Gastrocnemius medialis (tissue), 4 donors: ENCODE data around the gene CELSR1. TPM values are rescaled to one million over a fixed set of nuclear protein-coding genes. Genes with fewer than 3 reads are reported as not detected.
"Not testable (repeated sequence)": the region's sequence is repeated elsewhere in the genome, so short reads cannot be mapped to it uniquely, and the experiment has no call there.

Experiments used
- ATAC-seq, 2 donors: fragments of 150-250 bp; one replicate each; pipeline ENCODE4 v1.9.1; 2016
- DNase-seq, 2 donors: peaks; one replicate each; pipeline ENCODE4 v3.0.0-alpha.2; 2019
- H3K27ac ChIP-seq, 4 donors: fragments of 200-600 bp; sonication (generic); 1 replicate in 1 of 4; 2 replicates in 3 of 4; pipeline ENCODE4 v1.5.1; 2016 to 2018; ENCODE audit warnings: mild to moderate bottlenecking in 2 of 4, moderate library complexity in 1 of 4
- H3K27me3 ChIP-seq, 3 donors: fragments of 200-600 bp; sonication (generic) in 2 of 3; 1 replicate in 1 of 3; 2 replicates in 2 of 3; pipeline versions ENCODE4 v1.5.1 to v1.6.0; 2016 to 2019; ENCODE audit warnings: mild to moderate bottlenecking in 1 of 3, moderate library complexity in 1 of 3
- H3K36me3 ChIP-seq, 2 donors: fragments of 200-600 bp; sonication (generic) in 1 of 2; one replicate each; pipeline ENCODE4 v1.5.1; 2017 to 2018
- H3K4me1 ChIP-seq, 2 donors: fragments of 200-600 bp; sonication (generic) in 1 of 2; one replicate each; pipeline ENCODE4 v1.5.1; 2016 to 2017; ENCODE audit warnings: mild to moderate bottlenecking in 2 of 2
- H3K4me3 ChIP-seq, 4 donors: fragments of 200-600 bp; sonication (generic) in 3 of 4; 1 replicate in 1 of 4; 2 replicates in 3 of 4; pipeline ENCODE4 v1.5.1; 2016 to 2019; ENCODE audit warnings: mild to moderate bottlenecking in 2 of 4
- H3K9me3 ChIP-seq, 3 donors: fragments of 200-600 bp; sonication (generic) in 2 of 3; 1 replicate in 1 of 3; 2 replicates in 2 of 3; pipeline ENCODE4 v1.5.1; 2016 to 2019
- POLR2A ChIP-seq, 2 donors: fragments of 450-650 bp; IDR thresholded peaks; one replicate each; pipeline ENCODE4 v1.6.1; 2017; ENCODE audit warnings: antibody characterized with exemption in 2 of 2, mild to moderate bottlenecking in 2 of 2, moderate library complexity in 2 of 2
- in situ Hi-C, 4 donors: fragments of 200-750 bp; cut with MboI; loops; one replicate each; pipeline versions ENCODE4 v1.15.0 to v1.8.0; 2017; ENCODE audit warnings: low sequenced_read_pairs in 4 of 4
- intact Hi-C: fragments of 100-400 bp; cut with DNase I; formaldehyde crosslinking; loops from one replicate; pipeline ENCODE4 v1.15.1; 2023; ENCODE audit warnings: low total_unique reads
- total RNA-seq, 4 donors: library from RNA; depleted of rRNA; stranded (reverse); fragments of >200 nt; gene quantifications; one replicate each; pipeline versions ENCODE4 v1.1.0 to v1.2.3, GENCODE V29; 2016
- TF ChIP-seq, protein P1 (sequence below), 5 experiments: fragments of 450-650 bp in 3 of 5; fragments of 200-600 bp in 2 of 5; sonication (generic) in 2 of 5; IDR thresholded peaks in 4 of 5; conservative IDR thresholded peaks in 1 of 5; 1 replicate in 4 of 5; 2 replicates in 1 of 5; pipeline ENCODE4 v1.5.1; 2016 to 2019; ENCODE audit warnings: antibody characterized with exemption in 5 of 5, mild to moderate bottlenecking in 3 of 5, moderate library complexity in 3 of 5

Gene CELSR1
- total RNA-seq, 4 donors from 2014 or later = 0.10 to 1.5 (median 0.87) TPM

DNA sequence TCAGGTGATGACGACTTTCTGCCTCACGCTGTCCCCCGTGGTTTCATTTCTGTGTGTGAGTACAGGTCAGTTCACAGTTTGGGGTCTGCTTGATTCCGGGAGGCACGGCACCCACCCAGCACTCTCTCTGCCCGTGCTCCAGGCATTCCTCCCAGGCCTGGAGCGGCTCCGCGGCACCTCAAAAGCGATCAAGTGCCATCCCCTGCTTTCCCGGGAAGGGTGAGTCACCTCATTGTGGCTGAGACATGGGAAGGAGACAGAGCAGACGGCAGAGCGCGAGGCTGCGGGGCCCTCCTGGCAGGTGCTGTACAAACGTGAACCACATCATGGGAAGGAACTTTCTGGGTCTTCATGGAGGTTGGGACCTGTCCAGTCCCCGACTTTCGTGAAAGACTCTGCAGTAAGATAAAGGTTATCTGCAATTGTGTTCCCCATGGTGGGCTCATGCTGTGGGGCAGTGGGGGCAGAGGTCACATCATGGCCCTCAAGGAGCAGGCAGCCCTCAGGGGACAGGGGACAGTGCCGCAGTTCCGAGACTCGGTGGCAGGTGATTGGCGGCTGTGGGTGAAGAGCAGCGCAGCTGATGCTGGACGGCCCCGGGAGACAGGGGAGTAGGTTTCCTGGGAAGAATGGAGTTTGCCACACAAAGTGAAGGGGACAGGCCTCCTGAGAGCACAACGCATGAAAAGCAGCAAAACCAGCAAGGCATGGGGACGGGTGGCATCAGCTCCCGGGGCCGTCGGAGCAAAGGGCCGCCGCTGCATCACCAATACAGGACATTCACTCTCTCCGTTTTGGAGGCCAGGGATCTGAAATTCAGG is 65.3 kb downstream of the CELSR1 start:
- TF ChIP-seq, protein P1, sequence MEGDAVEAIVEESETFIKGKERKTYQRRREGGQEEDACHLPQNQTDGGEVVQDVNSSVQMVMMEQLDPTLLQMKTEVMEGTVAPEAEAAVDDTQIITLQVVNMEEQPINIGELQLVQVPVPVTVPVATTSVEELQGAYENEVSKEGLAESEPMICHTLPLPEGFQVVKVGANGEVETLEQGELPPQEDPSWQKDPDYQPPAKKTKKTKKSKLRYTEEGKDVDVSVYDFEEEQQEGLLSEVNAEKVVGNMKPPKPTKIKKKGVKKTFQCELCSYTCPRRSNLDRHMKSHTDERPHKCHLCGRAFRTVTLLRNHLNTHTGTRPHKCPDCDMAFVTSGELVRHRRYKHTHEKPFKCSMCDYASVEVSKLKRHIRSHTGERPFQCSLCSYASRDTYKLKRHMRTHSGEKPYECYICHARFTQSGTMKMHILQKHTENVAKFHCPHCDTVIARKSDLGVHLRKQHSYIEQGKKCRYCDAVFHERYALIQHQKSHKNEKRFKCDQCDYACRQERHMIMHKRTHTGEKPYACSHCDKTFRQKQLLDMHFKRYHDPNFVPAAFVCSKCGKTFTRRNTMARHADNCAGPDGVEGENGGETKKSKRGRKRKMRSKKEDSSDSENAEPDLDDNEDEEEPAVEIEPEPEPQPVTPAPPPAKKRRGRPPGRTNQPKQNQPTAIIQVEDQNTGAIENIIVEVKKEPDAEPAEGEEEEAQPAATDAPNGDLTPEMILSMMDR (IDR thresholded peaks at IDR 0.05 in 4 of 5, conservative IDR thresholded peaks at IDR 0.05 in 1 of 5) = no peak
- no peak for TF ChIP-seq POLR2A (IDR thresholded peaks at IDR 0.05)
- DNase-seq = no peak
- intact Hi-C loops (no loop called here), in situ Hi-C loops (no loop called here)
- no peak overlapping the region for H3K4me3 ChIP-seq
- no peak for ATAC-seq
- H3K27ac ChIP-seq = no peak overlapping the region
- no peaks in the 10 kb centered on the region for H3K4me1 ChIP-seq
- H3K36me3 ChIP-seq = no peaks in the 10 kb centered on the region
- H3K27me3 ChIP-seq = peaks cover 0 to 17% (median 2%) of the 10 kb centered on the region in 3 donors
- H3K9me3 ChIP-seq = no peaks in the 10 kb centered on the region

DNA sequence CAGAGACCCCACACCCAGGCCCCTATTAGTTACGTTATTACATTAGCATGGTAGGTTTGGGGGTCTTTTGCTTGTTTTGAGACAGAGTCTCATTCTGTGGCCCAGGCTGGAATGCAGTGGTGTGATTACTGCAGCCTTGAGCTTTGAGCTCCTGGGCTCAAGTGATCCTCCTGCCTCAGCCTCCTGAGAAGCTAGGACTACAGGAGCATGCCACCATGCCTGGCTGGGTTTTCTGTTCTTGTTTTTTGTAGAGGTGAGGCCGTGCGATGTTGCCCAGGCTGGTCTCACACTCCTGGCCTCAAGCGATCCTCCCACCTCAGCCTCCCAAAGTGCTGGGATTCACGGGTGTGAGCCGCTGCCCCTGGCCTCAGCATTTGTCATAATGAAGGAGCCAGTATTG is 66.1 kb downstream of the CELSR1 start:
- H3K4me1 ChIP-seq, H3K27ac ChIP-seq, H3K9me3 ChIP-seq, DNase-seq, ATAC-seq, H3K4me3 ChIP-seq, in situ Hi-C loops, H3K36me3 ChIP-seq, intact Hi-C loops: not testable (repeated sequence)
- H3K27me3 ChIP-seq = peaks cover 0 to 17% (median under 1%) of the 10 kb centered on the region in 3 donors

DNA sequence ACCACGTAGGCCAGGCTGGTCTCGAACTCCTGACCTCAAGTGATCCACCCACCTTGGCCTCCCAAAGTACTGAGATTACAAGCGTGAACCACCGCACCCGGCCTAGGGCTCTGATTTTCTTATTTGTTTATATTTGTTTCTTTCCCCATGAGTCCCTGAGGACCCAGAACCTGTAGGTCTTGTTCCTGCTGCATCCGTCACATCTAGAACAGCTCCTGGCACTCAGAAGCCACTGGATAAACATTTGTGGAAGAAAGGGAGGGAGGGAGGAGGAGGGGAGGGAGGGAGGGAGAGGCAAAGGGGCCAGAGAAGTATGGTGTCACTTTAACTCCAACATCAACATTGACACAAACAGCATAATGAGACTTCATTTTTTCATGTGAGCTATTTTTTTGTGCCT is 67.7 kb downstream of the CELSR1 start:
- no peak overlapping the region for H3K27ac ChIP-seq
- H3K4me1 ChIP-seq = no peaks in the 10 kb centered on the region
- in situ Hi-C loops = no loop called here

DNA sequence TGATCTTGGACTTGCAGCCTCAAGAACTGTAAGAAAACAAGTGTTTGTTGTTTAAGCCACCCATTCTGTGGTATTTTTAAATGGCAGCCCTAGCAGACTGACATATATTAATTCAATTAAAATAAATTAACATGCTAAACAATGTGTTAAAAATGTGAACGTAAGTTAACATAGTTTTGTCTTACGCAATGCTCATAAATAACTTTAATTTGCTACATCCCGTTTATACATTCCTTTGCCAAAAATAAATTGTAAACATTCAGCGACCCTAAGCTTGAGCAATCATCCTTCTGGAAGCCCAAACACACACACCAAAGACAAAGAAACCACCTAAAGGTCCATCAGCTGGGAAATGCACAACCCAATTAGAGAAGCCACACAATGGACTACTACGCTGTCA is 70.4 kb downstream of the CELSR1 start:
- ATAC-seq = no peak
- no peaks in the 10 kb centered on the region for H3K4me1 ChIP-seq
- TF ChIP-seq, protein P1 (IDR thresholded peaks at IDR 0.05 in 4 of 5, conservative IDR thresholded peaks at IDR 0.05 in 1 of 5) = no peak
- no peak for TF ChIP-seq POLR2A (IDR thresholded peaks at IDR 0.05)
- no peak overlapping the region for H3K4me3 ChIP-seq
- H3K36me3 ChIP-seq = no peaks in the 10 kb centered on the region
- DNase-seq = no peak
- no peaks in the 10 kb centered on the region for H3K9me3 ChIP-seq
- no peak overlapping the region for H3K27ac ChIP-seq
- peaks cover 0 to 11% (median 6%) of the 10 kb centered on the region in 3 donors for H3K27me3 ChIP-seq
- intact Hi-C loops (no loop called here), in situ Hi-C loops (no loop called here)

More for the DNA sequence above, 67.7 kb downstream of the CELSR1 start:
- H3K27me3 ChIP-seq = peaks cover 0 to 14% (median 6%) of the 10 kb centered on the region in 3 donors
- no peak overlapping the region for H3K4me3 ChIP-seq
- intact Hi-C loops = no loop called here
- no peak for TF ChIP-seq POLR2A (IDR thresholded peaks at IDR 0.05)
- TF ChIP-seq, protein P1 (IDR thresholded peaks at IDR 0.05 in 4 of 5, conservative IDR thresholded peaks at IDR 0.05 in 1 of 5) = no peak
- DNase-seq (no peak), ATAC-seq (no peak)
- H3K36me3 ChIP-seq = no peaks in the 10 kb centered on the region
- H3K9me3 ChIP-seq = no peaks in the 10 kb centered on the region

DNA sequence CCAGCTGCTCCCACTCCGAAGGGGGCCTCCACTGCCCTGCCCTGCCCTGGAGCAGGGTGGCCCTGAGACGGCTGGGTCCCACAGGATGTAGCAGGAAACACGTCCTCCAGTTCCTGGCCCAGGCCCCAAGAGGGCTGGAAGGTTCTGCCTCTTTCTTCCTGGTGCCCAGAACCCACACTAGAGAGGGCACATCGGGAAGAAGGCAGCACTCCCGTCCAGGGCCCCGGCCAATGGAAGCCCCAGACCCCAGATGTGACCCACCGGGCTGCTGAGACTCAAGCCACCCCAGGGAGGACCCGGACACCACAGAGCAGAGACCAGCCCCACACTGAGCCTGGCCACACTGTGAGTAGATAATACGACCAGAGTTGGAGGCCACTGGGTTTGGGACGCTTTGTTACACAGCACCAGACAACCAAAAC is 71.2 kb downstream of the CELSR1 start:
- no peak for TF ChIP-seq POLR2A (IDR thresholded peaks at IDR 0.05)
- TF ChIP-seq, protein P1 (IDR thresholded peaks at IDR 0.05 in 4 of 5, conservative IDR thresholded peaks at IDR 0.05 in 1 of 5) = no peak
- intact Hi-C loops = no loop called here
- DNase-seq (no peak), ATAC-seq (no peak)
- no peak overlapping the region for H3K4me3 ChIP-seq
- no peaks in the 10 kb centered on the region for H3K4me1 ChIP-seq
- H3K27me3 ChIP-seq = peaks cover 4 to 11% (median 9%) of the 10 kb centered on the region in 3 donors
- H3K27ac ChIP-seq = no peak overlapping the region
- in situ Hi-C loops = no loop called here
- H3K36me3 ChIP-seq = no peaks in the 10 kb centered on the region
- H3K9me3 ChIP-seq = no peaks in the 10 kb centered on the region
